K562 (cell line): ENCODE results near the gene RPS2. TPM values are rescaled to one million over a fixed set of nuclear protein-coding genes. Genes with fewer than 3 reads are reported as not detected.
A peak's percentile ranks its signal among the peaks of the same experiment; 100 is the strongest.

ENCODE experiments used
- ATAC-seq: fragments of 200-7000 bp; cut with Tn5 transposase; 3 replicates; pipeline ENCODE4 v1.9.1; 2020; ENCODE audit warnings: moderate library complexity
- BruUV-seq: library from RNA; stranded (reverse); fragments of 400-500 nt; replicated peaks from 2 replicates; lab custom pipeline; 2021; lab: Mats Ljungman, UMichigan
- CTCF ChIA-PET: fragments of 300-600 bp; formaldehyde crosslinking; extraction: SDS; loops from one replicate; lab custom pipeline; 2021; ENCODE audit warnings: low intra/inter-chr PET ratio; lab: Yijun Ruan, JAX
- POLR2A ChIA-PET: fragments of 300-600, 350-650 bp; sonication (Branson Sonifier 250); formaldehyde crosslinking; extraction: SDS; loops from one replicate; lab custom pipeline; 2021; ENCODE audit warnings: antibody characterized with exemption, inconsistent platforms; lab: Yijun Ruan, JAX
- DNase-seq, 4 experiments: peaks; one replicate each; pipeline versions ENCODE4 v3.0.0 to v3.0.0-alpha.2; 2011 to 2018; ENCODE audit warnings: low spot score in 3 of 4, mixed read lengths in 3 of 4; ENCODE audit errors: extremely low read depth in 1 of 4
- FAIRE-seq: peaks from 2 replicates; lab custom pipeline; 2011; peaks lifted over from hg19 to GRCh38; lab: Jason Lieb, UNC
- H2AFZ ChIP-seq: 2 replicates; pipeline ENCODE4 v1.6.0; 2011; ENCODE audit warnings: low read depth, low read length, control low read depth, inconsistent platforms
- H3K27ac ChIP-seq: fragments of 200-600 bp; 3 replicates; pipeline ENCODE4 v1.8.0; 2011; ENCODE audit warnings: low read depth, mild to moderate bottlenecking, control low read depth, inconsistent platforms, low read length, moderate library complexity, mixed read lengths; ENCODE audit errors: extremely low read depth
- H3K27me3 ChIP-seq, 2 experiments: fragments of 300-600 bp in 1 of 2; 2 replicates in 1 of 2; 3 replicates in 1 of 2; pipeline versions ENCODE4 v1.6.0 to v1.8.0; 2011; ENCODE audit warnings: inconsistent platforms in 2 of 2, low read length in 2 of 2, mild to moderate bottlenecking in 1 of 2, mixed read lengths in 1 of 2, moderate library complexity in 1 of 2; ENCODE audit not compliant: control insufficient read depth in 2 of 2, insufficient read depth in 2 of 2
- H3K36me3 ChIP-seq: fragments of 300-600 bp; 3 replicates; pipeline ENCODE4 v1.8.0; 2011; ENCODE audit warnings: mild to moderate bottlenecking, low read length, inconsistent platforms; ENCODE audit not compliant: control insufficient read depth, insufficient read depth
- H3K4me1 ChIP-seq, 2 experiments: fragments of 200-600 bp in 1 of 2; replicated peaks in 1 of 2; 2 replicates in 1 of 2; 3 replicates in 1 of 2; pipeline versions ENCODE4 v1.5.1 to v1.8.0; 2011; ENCODE audit warnings: inconsistent platforms in 2 of 2, low read length in 2 of 2, mild to moderate bottlenecking in 1 of 2, mixed read lengths in 1 of 2, moderate library complexity in 1 of 2; ENCODE audit not compliant: control insufficient read depth in 2 of 2, insufficient read depth in 2 of 2
- H3K4me2 ChIP-seq: 2 replicates; pipeline ENCODE4 v1.6.1; 2011; ENCODE audit warnings: low read length, control low read depth, inconsistent platforms, mixed read lengths; ENCODE audit not compliant: insufficient read depth
- H3K4me3 ChIP-seq: fragments of 200-600 bp; sonication (generic), shearing (Covaris generic); 2 replicates; pipeline ENCODE4 v1.5.1; 2016; ENCODE audit warnings: control low read depth, inconsistent platforms
- H3K79me2 ChIP-seq: fragments of 200-600 bp; 3 replicates; pipeline ENCODE4 v1.8.0; 2011; ENCODE audit warnings: low read length, inconsistent platforms; ENCODE audit not compliant: control insufficient read depth, insufficient read depth
- H3K9ac ChIP-seq, 2 experiments: 2 replicates each; pipeline versions ENCODE4 v1.6.0 to v1.6.1; 2011; ENCODE audit warnings: low read depth in 2 of 2, low read length in 2 of 2, control low read depth in 1 of 2, inconsistent platforms in 1 of 2, mild to moderate bottlenecking in 1 of 2, mixed read lengths in 1 of 2; ENCODE audit not compliant: insufficient read depth in 1 of 2
- H3K9me1 ChIP-seq: one replicate; pipeline ENCODE4 v1.6.0; 2011; ENCODE audit warnings: inconsistent platforms, mild to moderate bottlenecking, low read length, moderate library complexity; ENCODE audit not compliant: control insufficient read depth, insufficient read depth
- H3K9me3 ChIP-seq: replicated peaks from 2 replicates; pipeline ENCODE4 v1.5.1; 2011; ENCODE audit warnings: low read depth, low read length, inconsistent platforms; ENCODE audit not compliant: control insufficient read depth, insufficient read depth
- H4K20me1 ChIP-seq: replicated peaks from 2 replicates; pipeline ENCODE4 v1.6.1; 2011; ENCODE audit warnings: low read length, inconsistent platforms, mixed read lengths; ENCODE audit not compliant: control insufficient read depth, insufficient read depth
- CTBP1 ChIP-seq: fragments of 450-650 bp; IDR thresholded peaks from 2 replicates; pipeline ENCODE4 v1.6.1; 2016; ENCODE audit warnings: borderline replicate concordance
- GABPB1 ChIP-seq: sonication (generic); formaldehyde crosslinking; IDR thresholded peaks from 2 replicates; pipeline ENCODE4 v1.8.0; 2022; ENCODE audit warnings: mild to moderate bottlenecking, missing genetic modification reagents
- GTF2E2 ChIP-seq: fragments of 200-800 bp; sonication (Bioruptor generic); IDR thresholded peaks from 2 replicates; pipeline ENCODE4 v1.6.1; 2016; ENCODE audit warnings: missing genetic modification characterization, missing compliant biosample characterization
- KDM5B ChIP-seq: fragments of 200-600 bp; sonication (generic); IDR thresholded peaks from 2 replicates; pipeline ENCODE4 v1.6.1; 2012; ENCODE audit warnings: low read depth, mild to moderate bottlenecking, moderate library complexity, low read length, control low read depth, inconsistent platforms; ENCODE audit not compliant: insufficient replicate concordance
- KLF13 ChIP-seq: fragments of 450-650 bp; IDR thresholded peaks from 2 replicates; pipeline ENCODE4 v1.6.1; 2016; ENCODE audit warnings: missing genetic modification characterization, low read depth, mild to moderate bottlenecking, missing compliant biosample characterization, moderate library complexity, borderline replicate concordance
- MECOM ChIP-seq: fragments of 250-450 bp; sonication (Bioruptor Pico); IDR thresholded peaks from 2 replicates; pipeline ENCODE4 v1.8.0; 2022; ENCODE audit warnings: inconsistent platforms
- MTA2 ChIP-seq: fragments of 450-650 bp; IDR thresholded peaks from 2 replicates; pipeline ENCODE4 v1.6.1; 2016; ENCODE audit warnings: low read depth
- MYC ChIP-seq, 2 experiments: fragments of 250-450 bp in 1 of 2; sonication (Bioruptor Pico) in 1 of 2; IDR thresholded peaks; 2 replicates each; pipeline versions ENCODE4 v1.5.1 to v1.6.1; 2012 to 2021; ENCODE audit warnings: low read depth in 2 of 2, borderline replicate concordance in 1 of 2, improper control_type of control experiment in 1 of 2, low read length in 1 of 2, mild to moderate bottlenecking in 1 of 2, moderate library complexity in 1 of 2
- NR2F6 ChIP-seq: fragments of 450-650 bp; formaldehyde crosslinking; IDR thresholded peaks from 2 replicates; pipeline ENCODE4 v1.4.0; 2020; ENCODE audit warnings: mild to moderate bottlenecking
- SIN3A ChIP-seq, 2 experiments: fragments of 150-350 bp in 1 of 2; IDR thresholded peaks; 2 replicates each; pipeline ENCODE4 v1.6.1; 2011 to 2016; ENCODE audit warnings: borderline replicate concordance in 2 of 2, low read depth in 2 of 2, low read length in 2 of 2, mild to moderate bottlenecking in 2 of 2, moderate library complexity in 2 of 2; ENCODE audit not compliant: control insufficient read depth in 1 of 2
- THRAP3 ChIP-seq: fragments of 450-650 bp; IDR thresholded peaks from 2 replicates; pipeline ENCODE4 v1.6.1; 2016; ENCODE audit warnings: mild to moderate bottlenecking, inconsistent platforms, borderline replicate concordance
- ZC3H11A ChIP-seq: IDR thresholded peaks from 2 replicates; pipeline ENCODE4 v1.6.1; 2012; ENCODE audit warnings: low read depth, low read length, improper control_type of control experiment
- ZNF197 ChIP-seq: fragments of 200-800 bp; sonication (Bioruptor generic); IDR thresholded peaks from 2 replicates; pipeline ENCODE4 v1.6.1; 2016; ENCODE audit warnings: low read depth, missing genetic modification characterization, missing compliant biosample characterization
- ZNF253 ChIP-seq: fragments of 250-450 bp; sonication (Bioruptor Pico); conservative IDR thresholded peaks from 2 replicates; pipeline ENCODE4 v1.6.1; 2021; ENCODE audit warnings: mild to moderate bottlenecking
- WGBS: fragments of 100-300 bp; shearing (Covaris generic); methylation state at CpG from one replicate; pipeline ENCODE4 v1.1.6; 2016; ENCODE audit warnings: low coverage, mixed read lengths; ENCODE audit not compliant: insufficient coverage; ENCODE audit errors: missing lambda C conversion rate; 5-methylcytosine and 5-hydroxymethylcytosine counted together
- in situ Hi-C: fragments of 300-500 bp; cut with MboI; formaldehyde crosslinking; loops from 4 replicates; pipeline ENCODE4 v1.15.0; 2018; ENCODE audit warnings: inconsistent platforms, mixed read lengths
- intact Hi-C: fragments of 100-400 bp; cut with micrococcal nuclease; formaldehyde crosslinking; loops from 2 replicates; pipeline ENCODE4 v1.14.2; 2022
- polyA plus RNA-seq, 8 experiments: library from polyadenylated mRNA; depleted of rRNA in 4 of 8; stranded (reverse) in 5 of 8; unstranded in 3 of 8; fragments of >200 nt; fragmentation: Nextera tagmentation in 2 of 8; fragmentation: Illumina TruSeq in 1 of 8; extraction: Ambion mirVana in 2 of 8; extraction: Trizol in 1 of 8; gene quantifications; 2 replicates each; pipeline versions ENCODE4 v1.2.1 to v1.2.3, GENCODE V29; 2011 to 2014; ENCODE audit warnings: inconsistent platforms in 1 of 8, missing spikeins in 1 of 8
- total RNA-seq, 7 experiments: library from RNA; depleted of rRNA in 6 of 7; stranded (reverse); fragments of >200 nt in 6 of 7; fragmentation: Illumina TruSeq in 2 of 7; extraction: Trizol in 2 of 7; gene quantifications; 2 replicates each; pipeline versions ENCODE4 v1.2.1 to v1.2.3, GENCODE V29; 2011 to 2021; ENCODE audit warnings: low replicate concordance in 1 of 7
- TF ChIP-seq, protein P1 (sequence below): fragments of 250-450 bp; sonication (Bioruptor Pico); IDR thresholded peaks from 2 replicates; pipeline ENCODE4 v1.5.0; 2022; ENCODE audit warnings: mild to moderate bottlenecking

Gene RPS2
- total and polyA plus RNA-seq, 9 of the 15 experiments (the other 6 are each of a cell fraction or from before 2014, with no cell fraction given) = 834 to 4,794 (median 3,793) TPM

DNA sequence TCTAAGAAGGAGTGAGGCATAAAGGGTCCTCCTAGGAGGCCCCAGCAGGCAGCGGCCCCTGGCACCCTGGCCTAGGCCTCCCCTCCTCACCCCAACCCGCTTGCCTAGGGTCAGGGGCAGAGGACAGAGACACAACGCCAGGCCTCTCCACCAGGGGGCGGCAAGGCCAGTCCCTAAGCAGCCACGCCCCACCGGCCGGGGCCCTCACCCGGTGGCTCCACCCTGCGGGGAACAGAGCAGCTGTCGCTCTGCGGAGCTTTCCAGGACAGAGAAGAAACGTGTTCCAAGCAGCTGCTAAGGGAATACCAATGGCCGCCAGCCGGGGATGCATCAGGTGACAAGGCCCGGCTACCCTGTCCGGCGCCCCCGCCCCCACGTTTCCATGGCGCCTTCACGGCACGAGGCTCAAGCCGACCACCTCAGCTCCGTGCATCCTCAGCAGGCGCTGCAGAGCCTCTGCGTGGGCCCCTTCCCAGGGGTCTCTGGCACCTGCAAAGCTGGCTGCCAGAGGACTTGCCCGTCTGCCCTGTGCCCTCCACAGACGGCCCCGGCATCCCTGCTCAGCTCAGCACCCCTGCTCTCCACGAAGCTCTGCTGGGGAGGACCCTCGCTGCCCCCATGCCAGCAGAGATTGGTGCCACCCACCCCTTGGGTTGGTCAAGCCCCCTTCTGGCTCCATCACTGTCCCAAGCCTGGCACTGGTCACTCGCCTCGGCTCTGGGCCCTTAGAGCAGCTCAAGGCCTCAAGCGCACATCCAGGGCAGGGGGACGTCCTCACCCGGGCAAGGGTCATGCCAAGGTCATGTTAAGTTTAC is 39.4 kb upstream of the RPS2 start:
- peak; percentile 84 to 97 (median 91) for DNase-seq
- H2AFZ ChIP-seq = no peak overlapping the region
- H3K79me2 ChIP-seq = peaks cover 68% of the 10 kb centered on the region
- H3K27ac ChIP-seq = peak overlapping the region; percentile 47; the same call in 1 of the 3 replicates
- peaks cover 19% of the 10 kb centered on the region for H3K9me1 ChIP-seq
- H3K4me2 ChIP-seq = peak overlapping the region; percentile 34
- no TSS peak for BruUV-seq
- WGBS = 16% methylated on average over 31 of the region's 36 CpGs
- in situ Hi-C loops = no loop called here
- peaks cover 46% of the 10 kb centered on the region for H4K20me1 ChIP-seq
- peak; percentile 96 for FAIRE-seq
- peak overlapping the region; percentile 1 to 80; a peak in 3 of 4 replicates for H3K9ac ChIP-seq
- H3K36me3 ChIP-seq = peaks cover 88% of the 10 kb centered on the region; the same call in 2 of the 3 replicates
- H3K9me3 ChIP-seq = no peaks in the 10 kb centered on the region
- ChIA-PET CTCF (interaction anchor here (0.6 to 0.8 kb wide), 2 partner anchors 149 to 498 kb away, joined by 3 to 4 read pairs; no protein-coding TSS in a partner anchor), POLR2A (interaction anchor here (0.6 to 3.0 kb wide), 18 partner anchors 9 to 512 kb away, joined by 3 to 12 read pairs (median 4); partner anchors contain the start of genes ECI1, GFER, NPW and RPS2)
- H3K27me3 ChIP-seq = no peaks in the 10 kb centered on the region
- ATAC-seq = peak; percentile 93
- H3K4me3 ChIP-seq = no peak overlapping the region
- H3K4me1 ChIP-seq = peaks cover 20 to 94% of the 10 kb centered on the region in 2 experiments
- intact Hi-C loops = no loop called here
- TF ChIP-seq NR2F6 (CRISPR knock-in tag) = no peak
- peak; percentile 99 for TF ChIP-seq KLF13 (tag)
- TF ChIP-seq GTF2E2 (tag) = no peak
- TF ChIP-seq ZNF197 (CRISPR knock-in tag) = no peak
- TF ChIP-seq KDM5B = no peak
- no peak for TF ChIP-seq THRAP3
- no peak for TF ChIP-seq MECOM (CRISPR knock-in tag)
- TF ChIP-seq SIN3A (IDR thresholded peaks at IDR 0.05; ENCODE audit: borderline replicate concordance in 2 of 2, control insufficient read depth in 1 of 2, low read depth in 2 of 2, low read length in 2 of 2) = peak; percentile 91 to 97
- TF ChIP-seq ZNF253 (CRISPR knock-in tag) = no peak
- no peak for TF ChIP-seq MTA2
- peak; percentile 76; the same call in 1 of the 2 replicates for TF ChIP-seq CTBP1
- TF ChIP-seq GABPB1 = no peak
- TF ChIP-seq, protein P1, sequence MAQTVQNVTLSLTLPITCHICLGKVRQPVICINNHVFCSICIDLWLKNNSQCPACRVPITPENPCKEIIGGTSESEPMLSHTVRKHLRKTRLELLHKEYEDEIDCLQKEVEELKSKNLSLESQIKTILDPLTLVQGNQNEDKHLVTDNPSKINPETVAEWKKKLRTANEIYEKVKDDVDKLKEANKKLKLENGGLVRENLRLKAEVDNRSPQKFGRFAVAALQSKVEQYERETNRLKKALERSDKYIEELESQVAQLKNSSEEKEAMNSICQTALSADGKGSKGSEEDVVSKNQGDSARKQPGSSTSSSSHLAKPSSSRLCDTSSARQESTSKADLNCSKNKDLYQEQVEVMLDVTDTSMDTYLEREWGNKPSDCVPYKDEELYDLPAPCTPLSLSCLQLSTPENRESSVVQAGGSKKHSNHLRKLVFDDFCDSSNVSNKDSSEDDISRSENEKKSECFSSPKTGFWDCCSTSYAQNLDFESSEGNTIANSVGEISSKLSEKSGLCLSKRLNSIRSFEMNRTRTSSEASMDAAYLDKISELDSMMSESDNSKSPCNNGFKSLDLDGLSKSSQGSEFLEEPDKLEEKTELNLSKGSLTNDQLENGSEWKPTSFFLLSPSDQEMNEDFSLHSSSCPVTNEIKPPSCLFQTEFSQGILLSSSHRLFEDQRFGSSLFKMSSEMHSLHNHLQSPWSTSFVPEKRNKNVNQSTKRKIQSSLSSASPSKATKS = no peak
- TF ChIP-seq MYC (IDR thresholded peaks at IDR 0.05; ENCODE audit: low read depth, low read length) = peak; percentile 95
- no peak for TF ChIP-seq MYC (CRISPR knock-in tag; IDR thresholded peaks at IDR 0.05; ENCODE audit: borderline replicate concordance, low read depth)
- TF ChIP-seq ZC3H11A = no peak
